GM23338 (cell line): ENCODE measurements around the gene NEO1. TPM values are rescaled to one million over a fixed set of nuclear protein-coding genes. Genes with fewer than 3 reads are reported as not detected.

Experiments used
- ATAC-seq: fragments of 200-7000 bp; cut with Tn5 transposase; 3 replicates; pipeline ENCODE4 v1.9.1; 2020
- DNase-seq: peaks from one replicate; pipeline ENCODE4 v3.0.0-alpha.2; 2015; ENCODE audit warnings: low spot score
- H2AFZ ChIP-seq: fragments of 200-600 bp; sonication (generic); 2 replicates; pipeline ENCODE4 v1.8.0; 2016; ENCODE audit warnings: antibody characterized with exemption, mild to moderate bottlenecking, moderate library complexity
- H3F3A ChIP-seq: fragments of 200-600 bp; sonication (generic); replicated peaks from 2 replicates; pipeline ENCODE4 v1.8.0; 2017; ENCODE audit warnings: antibody characterized with exemption, mixed run types, low read depth
- H3K27ac ChIP-seq: fragments of 200-600 bp; sonication (generic); 2 replicates; pipeline ENCODE4 v1.6.1; 2016; ENCODE audit warnings: low read depth
- H3K27me3 ChIP-seq: fragments of 200-600 bp; sonication (generic); 2 replicates; pipeline ENCODE4 v1.8.0; 2016; ENCODE audit warnings: mild to moderate bottlenecking, mixed run types, moderate library complexity; ENCODE audit not compliant: insufficient read depth
- H3K36me3 ChIP-seq: fragments of 200-600 bp; sonication (generic); 2 replicates; pipeline ENCODE4 v1.8.0; 2016; ENCODE audit warnings: mild to moderate bottlenecking; ENCODE audit not compliant: insufficient read depth
- H3K4me1 ChIP-seq: fragments of 200-600 bp; sonication (generic); 2 replicates; pipeline ENCODE4 v1.8.0; 2016; ENCODE audit warnings: mild to moderate bottlenecking, moderate library complexity; ENCODE audit not compliant: insufficient read depth
- H3K4me2 ChIP-seq: fragments of 200-600 bp; sonication (generic); 2 replicates; pipeline ENCODE4 v1.7.1; 2017; ENCODE audit warnings: mixed run types
- H3K4me3 ChIP-seq: fragments of 200-600 bp; sonication (generic); 2 replicates; pipeline ENCODE4 v1.6.1; 2016; ENCODE audit warnings: mixed run types
- H3K79me2 ChIP-seq: fragments of 200-600 bp; sonication (generic); replicated peaks from 2 replicates; pipeline ENCODE4 v1.8.0; 2017; ENCODE audit warnings: mild to moderate bottlenecking; ENCODE audit not compliant: insufficient read depth
- H3K9me2 ChIP-seq: fragments of 200-600 bp; sonication (generic); 2 replicates; pipeline ENCODE4 v1.8.0; 2017; ENCODE audit not compliant: insufficient read depth
- H4K20me1 ChIP-seq: fragments of 200-600 bp; sonication (generic); replicated peaks from 2 replicates; pipeline ENCODE4 v1.8.0; 2017; ENCODE audit warnings: mild to moderate bottlenecking; ENCODE audit not compliant: insufficient read depth
- H3K27ac Mint-ChIP-seq: 2 replicates; pipeline ENCODE4 v1.8.0; 2020; ENCODE audit warnings: inconsistent platforms, mild to moderate bottlenecking, moderate library complexity, mixed read lengths
- H3K27me3 Mint-ChIP-seq: 3 replicates; pipeline ENCODE4 v1.8.0; 2022; ENCODE audit warnings: low read depth, mild to moderate bottlenecking, moderate library complexity, mixed read lengths, inconsistent platforms; ENCODE audit not compliant: insufficient read depth, poor library complexity
- H3K36me3 Mint-ChIP-seq: 3 replicates; pipeline ENCODE4 v1.8.0; 2021; ENCODE audit warnings: low read depth, mild to moderate bottlenecking, inconsistent platforms, moderate library complexity, mixed read lengths
- H3K4me1 Mint-ChIP-seq: 3 replicates; pipeline ENCODE4 v1.8.0; 2020; ENCODE audit warnings: mild to moderate bottlenecking, inconsistent platforms, mixed read lengths
- H3K4me3 Mint-ChIP-seq: 3 replicates; pipeline ENCODE4 v1.8.0; 2021; ENCODE audit warnings: moderate library complexity, mild to moderate bottlenecking, inconsistent platforms, mixed read lengths
- H3K9me3 Mint-ChIP-seq: 3 replicates; pipeline ENCODE4 v1.8.0; 2020; ENCODE audit warnings: moderate library complexity, mild to moderate bottlenecking, inconsistent platforms, mixed read lengths
- CTCF ChIP-seq, 2 experiments: fragments of 200-600 bp in 1 of 2; sonication (generic) in 1 of 2; conservative IDR thresholded peaks; 2 replicates each; pipeline versions ENCODE4 v1.5.1 to v1.6.1; 2016 to 2017; ENCODE audit warnings: antibody characterized with exemption in 2 of 2, low read depth in 2 of 2, mild to moderate bottlenecking in 2 of 2, moderate library complexity in 1 of 2
- EZH2 ChIP-seq: fragments of 200-600 bp; sonication (generic); IDR thresholded peaks from one replicate; pipeline ENCODE4 v1.8.0; 2017; ENCODE audit warnings: antibody characterized with exemption, mild to moderate bottlenecking, low read depth; ENCODE audit not compliant: unreplicated experiment
- EZH2phosphoT487 ChIP-seq: fragments of 200-600 bp; sonication (generic); IDR thresholded peaks from one replicate; pipeline ENCODE4 v1.8.1; 2018; ENCODE audit warnings: antibody characterized with exemption; ENCODE audit not compliant: unreplicated experiment
- STAT1 ChIP-seq: IDR thresholded peaks from one replicate; pipeline ENCODE4 v1.6.1; 2016; ENCODE audit warnings: antibody characterized with exemption; ENCODE audit not compliant: unreplicated experiment
- ZNF331 ChIP-seq: fragments of 250-450 bp; sonication (Bioruptor Pico); IDR thresholded peaks from 2 replicates; pipeline ENCODE4 v1.5.0; 2020; ENCODE audit warnings: low read depth, mild to moderate bottlenecking, moderate library complexity
- ZNF462 ChIP-seq: fragments of 250-450 bp; sonication (Bioruptor Pico); IDR thresholded peaks from 2 replicates; pipeline ENCODE4 v1.5.0; 2020; ENCODE audit warnings: mild to moderate bottlenecking, moderate library complexity
- polyA plus RNA-seq: library from polyadenylated mRNA; unstranded; fragments of >200 nt; fragmentation: Nextera tagmentation; extraction: Ambion mirVana; gene quantifications from 2 replicates; pipeline ENCODE4 v1.2.1, GENCODE V29; 2016
- total RNA-seq: library from RNA; depleted of rRNA; stranded (reverse); fragments of >200 nt; shearing (Covaris generic); gene quantifications from 2 replicates; pipeline ENCODE4 v1.2.3, GENCODE V29; 2014

NEO1 gene
- total and polyA plus RNA-seq, 2 experiments from 2014 or later: 8.4 to 45.8 TPM

- no peak for TF ChIP-seq ZNF462 (CRISPR knock-in tag)
- no peak for TF ChIP-seq EZH2
- TF ChIP-seq CTCF (conservative IDR thresholded peaks at IDR 0.05; ENCODE audit: low read depth in 2 of 2): no peak
- no peak for TF ChIP-seq ZNF331 (CRISPR knock-in tag)
- TF ChIP-seq EZH2phosphoT487: no peak
Observed at GRCh38 chr15:73275862-73276261, 223.6 kb downstream of the NEO1 start (continued).

GRCh38 chr15:73282567-73283365 is 230.5 kb downstream of the NEO1 start:
- H3K4me3 ChIP-seq: no peak overlapping the region
- no peak overlapping the region for H3K27ac Mint-ChIP-seq
- peaks cover 3% of the 10 kb centered on the region for H3K27me3 Mint-ChIP-seq
- ATAC-seq (no peak), DNase-seq (no peak)
- no peak overlapping the region for H2AFZ ChIP-seq
- H3K4me2 ChIP-seq: no peak overlapping the region
- H3K79me2 ChIP-seq: no peaks in the 10 kb centered on the region
- H3K9me3 Mint-ChIP-seq: no peaks in the 10 kb centered on the region
- no peaks in the 10 kb centered on the region for H3K27me3 ChIP-seq
- H3K36me3 Mint-ChIP-seq: peaks cover 26% of the 10 kb centered on the region
- no peaks in the 10 kb centered on the region for H3K9me2 ChIP-seq
- H3K36me3 ChIP-seq: 0 out of 2 replicates have a peak, but pooled peaks cover 6% of the 10 kb centered on the region
- no peaks in the 10 kb centered on the region for H3K4me1 ChIP-seq
- H3K4me3 Mint-ChIP-seq: no peak overlapping the region
- peaks cover 5% of the 10 kb centered on the region for H4K20me1 ChIP-seq
- no peaks in the 10 kb centered on the region for H3F3A ChIP-seq
- H3K4me1 Mint-ChIP-seq: no peaks in the 10 kb centered on the region
- no peak overlapping the region for H3K27ac ChIP-seq
- TF ChIP-seq ZNF462 (CRISPR knock-in tag) (no peak), STAT1 (no peak)
